ENCODE results near the gene ATRN.
"Not testable (repeated sequence)": the region's sequence is repeated elsewhere in the genome, so short reads cannot be mapped to it uniquely, and the experiment has no call there.

The ATRN gene

GRCh38 chr20:3470627-3471396, at the start of gene ATRN:
Gene ATRN, plus strand, starts transcription at chr20:3471018. Its CDS starts 90 bp downstream, at chr20:3471108.
- peak; percentile 92 for DNase-seq (ENCODE audit: low spot score)

GRCh38 chr20:3421985-3422384, 48.8 kb upstream of the ATRN start:
- no peak for DNase-seq (ENCODE audit: low spot score)

DNA sequence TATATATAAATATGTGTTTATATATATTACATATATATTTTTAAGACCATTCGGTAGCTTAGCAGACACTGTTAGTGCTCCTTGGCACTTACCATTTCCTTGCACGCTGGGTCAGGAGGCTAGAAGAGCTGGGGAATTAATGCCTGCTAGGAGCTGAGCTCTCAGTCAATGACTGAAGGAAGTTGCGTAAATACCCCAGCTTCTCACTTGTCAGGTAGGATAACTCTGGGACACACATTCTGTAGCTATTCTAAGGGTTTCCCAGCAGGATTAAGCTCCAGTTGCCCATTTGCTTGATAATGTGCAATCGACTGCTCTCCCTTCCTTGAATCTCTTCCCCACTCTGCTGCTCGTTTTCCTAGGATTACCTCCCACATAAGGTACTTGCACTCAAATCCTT, 47.7 kb upstream of the ATRN start:
- no peak for DNase-seq (ENCODE audit: low spot score)

- not testable (repeated sequence) for DNase-seq (ENCODE audit: low spot score)
These were observed 44.1 kb upstream of the ATRN start for GRCh38 chr20:3426766-3427165.

GRCh38 chr20:3430376-3431069, 40.3 kb upstream of the ATRN start:
- no peak for DNase-seq (ENCODE audit: low spot score)

- no peak for DNase-seq (ENCODE audit: low spot score)
These were observed 39.7 kb upstream of the ATRN start for GRCh38 chr20:3431109-3431508.

DNA sequence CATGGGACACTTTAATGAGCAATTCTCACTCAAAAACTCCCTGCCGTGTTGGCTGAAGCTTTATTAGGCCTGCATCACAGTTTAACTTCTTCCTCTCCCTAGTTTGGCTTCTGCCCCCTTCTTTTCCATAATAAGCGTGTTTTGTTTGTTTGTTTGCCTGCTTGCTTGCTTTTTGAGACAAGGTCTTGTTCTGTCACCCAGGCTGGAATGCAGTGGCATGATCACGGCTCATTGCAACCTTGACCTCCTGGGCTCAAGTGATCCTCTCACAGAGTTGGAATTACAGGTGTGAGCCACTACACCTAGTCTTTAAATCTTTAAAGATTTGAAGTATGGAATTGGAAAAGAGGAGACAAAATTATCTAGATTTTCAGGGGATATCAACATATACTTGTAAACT, 38.0 kb upstream of the ATRN start:
- no peak for DNase-seq (ENCODE audit: low spot score)

DNA sequence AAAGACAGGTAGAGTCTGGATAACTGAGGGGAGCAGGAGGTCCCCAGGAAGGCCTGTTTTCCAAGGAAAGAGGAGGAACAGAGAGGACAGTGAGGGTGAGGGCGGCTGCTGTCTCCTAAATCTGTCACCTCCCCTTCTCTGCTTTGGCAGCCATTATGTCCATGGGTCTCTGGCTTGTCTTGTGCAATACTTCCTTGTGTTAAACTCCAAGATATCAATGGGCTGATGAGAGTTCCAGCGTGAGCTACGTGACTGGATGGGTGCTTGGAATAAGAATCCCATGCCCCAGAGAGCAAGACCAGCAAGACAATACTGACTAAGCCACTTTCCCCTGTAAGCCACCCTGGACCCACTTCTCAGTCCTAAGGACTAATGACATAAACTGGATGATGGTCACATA, 37.1 kb upstream of the ATRN start:
- DNase-seq (ENCODE audit: low spot score): no peak

GRCh38 chr20:3434232-3434631, 36.6 kb upstream of the ATRN start:
- no peak for DNase-seq (ENCODE audit: low spot score)

GRCh38 chr20:3436864-3437574, 33.8 kb upstream of the ATRN start:
- no peak for DNase-seq (ENCODE audit: low spot score)

DNA sequence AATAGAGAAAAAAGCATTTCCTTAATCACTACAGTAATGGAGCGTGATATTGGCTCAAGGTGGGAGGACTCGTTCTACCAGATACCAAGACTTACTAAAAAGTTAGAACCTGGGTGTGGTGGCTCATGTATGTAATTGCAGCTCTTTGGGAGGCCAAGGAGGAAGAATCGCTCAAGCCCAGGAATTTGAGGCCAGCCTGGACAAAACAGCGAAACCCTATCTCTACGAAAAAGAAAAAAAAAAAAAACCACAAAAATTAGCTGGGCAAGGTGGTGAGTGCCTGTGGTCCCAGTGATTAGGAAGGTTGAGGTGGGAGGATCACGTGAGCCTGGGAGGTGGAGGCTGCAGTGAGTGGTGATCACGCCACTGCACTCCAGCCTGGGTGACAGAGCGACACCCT, 24.0 kb upstream of the ATRN start:
- DNase-seq (ENCODE audit: low spot score): no peak

DNA sequence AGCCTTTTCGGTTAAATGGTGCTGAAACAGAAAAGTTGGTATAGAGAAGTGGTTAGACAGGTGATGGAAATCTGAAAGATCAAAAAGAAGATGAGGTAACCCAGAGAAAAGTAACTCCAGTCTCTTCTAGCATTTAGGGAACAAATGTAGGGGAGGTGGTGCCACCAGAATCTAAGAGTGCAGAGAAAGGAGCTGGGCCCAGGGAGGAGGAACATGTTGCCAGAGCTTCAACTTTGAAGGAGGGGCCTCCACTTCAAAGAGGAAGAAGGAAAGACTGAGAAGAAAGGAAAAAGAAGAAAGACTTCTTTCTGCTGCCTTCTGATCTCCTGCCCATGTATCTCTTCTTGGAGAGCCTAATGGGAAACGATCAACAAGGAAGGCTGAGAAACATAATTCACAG, 23.5 kb upstream of the ATRN start:
- no peak for DNase-seq (ENCODE audit: low spot score)

DNA sequence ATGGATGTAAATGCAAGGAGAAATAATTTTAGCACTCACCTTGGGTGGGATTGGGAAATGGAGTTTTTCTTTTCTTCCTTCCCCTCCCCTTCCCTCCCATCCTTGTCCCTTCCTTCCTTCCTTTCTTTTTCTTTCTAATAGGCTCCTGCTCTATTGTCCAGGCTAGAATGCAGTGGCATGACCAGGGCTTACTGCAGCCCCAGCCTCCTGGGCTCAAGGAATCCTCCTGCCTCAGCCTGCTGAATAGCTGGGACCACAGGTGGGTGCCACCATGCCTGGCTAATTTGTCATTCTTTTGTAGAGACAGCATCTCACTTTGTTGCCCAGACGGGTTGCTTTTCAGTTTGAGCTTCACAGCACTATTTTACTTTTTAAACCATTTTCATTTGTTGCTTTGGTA, 21.5 kb upstream of the ATRN start:
- DNase-seq (ENCODE audit: low spot score): no peak

DNA sequence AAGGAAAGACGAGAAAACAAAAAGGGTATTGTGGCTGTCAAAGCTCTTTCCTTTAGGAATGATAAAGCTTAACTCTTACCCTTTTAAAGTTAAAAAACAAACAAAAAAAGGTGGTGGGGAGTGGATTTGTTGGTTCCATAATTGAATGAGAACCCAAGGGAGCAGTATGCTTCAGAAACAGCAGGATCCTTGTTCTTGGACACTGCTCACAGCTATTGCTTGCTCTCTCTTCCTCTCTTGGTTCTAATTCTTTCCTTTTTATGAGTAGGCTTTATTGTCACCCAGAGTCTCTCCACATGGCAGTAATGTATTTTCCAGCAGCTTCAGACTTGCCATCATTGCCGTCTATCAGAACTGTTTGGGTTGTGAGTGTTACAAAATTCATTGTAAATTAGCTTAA, 18.7 kb upstream of the ATRN start:
- DNase-seq (ENCODE audit: low spot score): no peak

DNA sequence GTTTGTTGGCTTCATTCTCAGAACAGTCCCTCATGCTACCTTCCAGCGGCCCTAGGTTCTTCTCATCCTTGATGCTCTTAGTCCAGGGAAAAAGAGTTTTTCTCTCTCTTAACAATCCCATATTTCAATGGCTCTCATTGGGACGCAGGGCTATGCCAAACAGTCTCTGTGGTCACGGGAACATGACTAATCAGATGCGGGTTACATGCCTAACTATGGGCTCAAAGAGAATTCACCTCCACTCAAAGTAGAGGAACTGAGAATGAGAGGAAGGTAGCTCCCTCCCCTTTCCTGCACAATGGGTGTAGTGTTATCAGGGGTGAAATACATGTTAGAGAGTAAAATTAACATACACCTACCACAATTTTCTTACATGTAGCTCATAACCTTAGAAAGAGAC, 18.1 kb upstream of the ATRN start:
- DNase-seq (ENCODE audit: low spot score): no peak

- DNase-seq (ENCODE audit: low spot score): no peak
These were observed 16.0 kb upstream of the ATRN start for GRCh38 chr20:3454831-3455230.

GRCh38 chr20:3456648-3457047, 14.2 kb upstream of the ATRN start:
- DNase-seq (ENCODE audit: low spot score): no peak

DNA sequence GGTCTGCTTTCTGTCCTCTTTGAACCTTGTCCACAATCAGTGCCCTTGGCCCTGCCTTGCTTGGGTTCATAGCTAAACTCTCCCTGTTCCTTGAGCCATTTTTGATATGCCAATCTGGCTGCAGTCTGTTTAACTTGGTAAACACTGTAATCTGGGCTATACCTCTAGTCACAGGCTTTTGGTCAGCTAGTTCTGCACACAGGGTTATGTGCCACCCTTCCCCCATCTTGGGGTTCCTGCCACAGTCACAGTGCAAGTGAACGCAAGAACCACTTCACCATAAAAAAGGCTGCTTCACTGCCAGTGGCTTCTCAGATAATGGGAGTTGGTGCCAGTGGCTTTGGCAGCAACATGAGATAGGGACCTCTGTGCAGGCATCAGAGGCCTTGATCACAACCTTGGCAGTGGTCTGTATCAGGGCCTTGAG, 10.9 kb upstream of the ATRN start:
- DNase-seq (ENCODE audit: low spot score): no peak

GRCh38 chr20:3461211-3461771, 9.5 kb upstream of the ATRN start:
- no peak for DNase-seq (ENCODE audit: low spot score)

- no peak for DNase-seq (ENCODE audit: low spot score)
These were observed 8.7 kb upstream of the ATRN start for GRCh38 chr20:3461911-3462677.

- DNase-seq (ENCODE audit: low spot score): no peak
These were observed 6.7 kb upstream of the ATRN start for GRCh38 chr20:3464166-3464565.

- DNase-seq (ENCODE audit: low spot score): no peak
These were observed 5.5 kb upstream of the ATRN start for GRCh38 chr20:3465301-3465700.

All from HuH-7.5 (cell line).